ENCODE measurements around the gene MRC2. TPM values are rescaled to one million over a fixed set of nuclear protein-coding genes. Genes with fewer than 3 reads are reported as not detected.

Gene MRC2
- total RNA-seq, 1 donor from 2014 or later, result 45.9 TPM

GRCh38 chr17:62655656-62656055 is 28.2 kb downstream of the MRC2 start:
- no peaks in the 10 kb centered on the region for H3K27me3 ChIP-seq (ENCODE audit: control insufficient read depth, insufficient read depth, low read length)
- no peak for DNase-seq (ENCODE audit: low read depth)
- TF ChIP-seq CTCF (IDR thresholded peaks at IDR 0.05; ENCODE audit: insufficient read depth, low read length, poor library complexity, severe bottlenecking), result no peak
- no peak overlapping the region for H3K4me3 ChIP-seq (ENCODE audit: low read depth, low read length)
- peaks cover 1% of the 10 kb centered on the region for H3K36me3 ChIP-seq (ENCODE audit: control insufficient read depth, insufficient read depth, low read length)

- H3K27me3 ChIP-seq (ENCODE audit: control insufficient read depth, insufficient read depth, low read length), result no peaks in the 10 kb centered on the region
- no peak for DNase-seq (ENCODE audit: low read depth)
- no peak for TF ChIP-seq CTCF (IDR thresholded peaks at IDR 0.05; ENCODE audit: insufficient read depth, low read length, poor library complexity, severe bottlenecking)
- no peak overlapping the region for H3K4me3 ChIP-seq (ENCODE audit: low read depth, low read length)
- peaks cover 1% of the 10 kb centered on the region for H3K36me3 ChIP-seq (ENCODE audit: control insufficient read depth, insufficient read depth, low read length)
These were observed 29.0 kb downstream of the MRC2 start for GRCh38 chr17:62656446-62656845.

DNA sequence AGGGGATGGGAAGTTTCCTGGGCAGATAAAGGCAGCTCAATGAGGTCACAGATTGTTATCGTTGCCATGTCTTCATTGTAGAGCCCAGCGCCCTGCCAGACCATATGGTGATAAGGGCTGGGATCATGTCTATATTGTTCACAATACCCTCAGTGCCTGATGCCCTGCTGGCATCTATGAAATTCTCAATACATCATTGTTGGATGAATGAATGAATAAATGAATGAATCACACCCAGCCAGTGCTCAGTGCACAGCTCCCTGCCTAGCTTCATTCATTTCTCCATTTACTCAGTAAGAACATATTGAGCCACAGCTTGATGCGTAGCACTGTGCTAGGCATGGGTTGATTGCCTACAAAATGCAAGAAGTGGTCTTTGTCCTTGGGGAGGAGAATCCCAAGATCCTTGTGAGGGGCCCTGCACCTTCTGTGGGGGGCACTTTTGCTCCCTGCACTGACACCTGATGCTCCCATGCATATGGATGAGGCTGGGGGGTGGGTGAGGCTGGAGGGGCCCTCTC is 29.7 kb downstream of the MRC2 start:
- Histone ChIP-seq H3K36me3 (ENCODE audit: control insufficient read depth, insufficient read depth, low read length) (peaks cover 1% of the 10 kb centered on the region), H3K4me3 (ENCODE audit: low read depth, low read length) (no peak overlapping the region), H3K27me3 (ENCODE audit: control insufficient read depth, insufficient read depth, low read length) (no peaks in the 10 kb centered on the region)
- DNase-seq (ENCODE audit: low read depth), result no peak
- TF ChIP-seq CTCF (IDR thresholded peaks at IDR 0.05; ENCODE audit: insufficient read depth, low read length, poor library complexity, severe bottlenecking), result no peak

DNA sequence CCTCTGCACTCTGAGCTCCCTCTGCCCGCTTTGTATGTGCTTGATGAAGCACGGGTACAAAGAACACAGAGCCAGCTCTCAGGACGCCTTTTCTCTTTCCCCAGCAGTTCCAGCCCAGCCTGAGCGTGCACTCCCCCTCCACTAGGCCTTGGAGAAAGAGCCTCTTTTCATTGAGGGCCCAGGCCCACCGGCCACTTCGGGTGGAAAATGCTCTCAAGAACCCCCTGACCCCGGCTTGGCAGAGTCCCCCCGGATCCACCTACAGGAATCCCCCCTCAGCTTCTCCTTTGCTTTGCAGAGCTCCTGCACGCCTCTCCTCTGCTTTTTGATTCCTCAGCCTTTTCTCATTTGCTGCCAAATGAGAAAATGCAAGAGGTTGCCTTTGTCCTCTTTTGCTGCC is 30.2 kb downstream of the MRC2 start:
- no peak for DNase-seq (ENCODE audit: low read depth)
- H3K36me3 ChIP-seq (ENCODE audit: control insufficient read depth, insufficient read depth, low read length), result peaks cover 1% of the 10 kb centered on the region
- no peaks in the 10 kb centered on the region for H3K27me3 ChIP-seq (ENCODE audit: control insufficient read depth, insufficient read depth, low read length)
- no peak for TF ChIP-seq CTCF (IDR thresholded peaks at IDR 0.05; ENCODE audit: insufficient read depth, low read length, poor library complexity, severe bottlenecking)
- no peak overlapping the region for H3K4me3 ChIP-seq (ENCODE audit: low read depth, low read length)

GRCh38 chr17:62658136-62658920 is 30.9 kb downstream of the MRC2 start:
- H3K36me3 ChIP-seq (ENCODE audit: control insufficient read depth, insufficient read depth, low read length), result peaks cover 1% of the 10 kb centered on the region
- no peak for TF ChIP-seq CTCF (IDR thresholded peaks at IDR 0.05; ENCODE audit: insufficient read depth, low read length, poor library complexity, severe bottlenecking)
- H3K27me3 ChIP-seq (ENCODE audit: control insufficient read depth, insufficient read depth, low read length), result no peaks in the 10 kb centered on the region
- no peak for DNase-seq (ENCODE audit: low read depth)
- no peak overlapping the region for H3K4me3 ChIP-seq (ENCODE audit: low read depth, low read length)

Data from kidney epithelial cell (primary cell).